ENCODE data around the gene KTN1.

KTN1 gene

DNA sequence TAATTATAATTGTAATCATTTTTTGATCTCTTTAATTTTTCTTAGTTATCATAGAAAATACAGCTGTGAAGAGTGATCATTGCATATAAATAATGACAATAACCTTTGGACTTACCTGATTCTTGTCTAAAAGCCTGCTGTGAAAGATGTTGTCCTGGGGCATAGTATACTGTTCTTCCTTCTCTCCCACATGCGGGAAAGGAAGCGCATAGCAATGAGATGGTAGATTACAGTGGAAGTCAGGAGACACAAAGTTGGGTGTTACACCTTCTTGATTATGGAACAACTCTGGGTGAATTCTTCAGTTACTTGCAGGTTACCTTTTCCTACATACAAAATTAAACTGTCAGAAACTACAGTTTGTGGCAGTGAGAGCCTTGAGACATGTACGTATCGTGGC, 140.8 kb downstream of the KTN1 start:
- TF ChIP-seq, protein P1, sequence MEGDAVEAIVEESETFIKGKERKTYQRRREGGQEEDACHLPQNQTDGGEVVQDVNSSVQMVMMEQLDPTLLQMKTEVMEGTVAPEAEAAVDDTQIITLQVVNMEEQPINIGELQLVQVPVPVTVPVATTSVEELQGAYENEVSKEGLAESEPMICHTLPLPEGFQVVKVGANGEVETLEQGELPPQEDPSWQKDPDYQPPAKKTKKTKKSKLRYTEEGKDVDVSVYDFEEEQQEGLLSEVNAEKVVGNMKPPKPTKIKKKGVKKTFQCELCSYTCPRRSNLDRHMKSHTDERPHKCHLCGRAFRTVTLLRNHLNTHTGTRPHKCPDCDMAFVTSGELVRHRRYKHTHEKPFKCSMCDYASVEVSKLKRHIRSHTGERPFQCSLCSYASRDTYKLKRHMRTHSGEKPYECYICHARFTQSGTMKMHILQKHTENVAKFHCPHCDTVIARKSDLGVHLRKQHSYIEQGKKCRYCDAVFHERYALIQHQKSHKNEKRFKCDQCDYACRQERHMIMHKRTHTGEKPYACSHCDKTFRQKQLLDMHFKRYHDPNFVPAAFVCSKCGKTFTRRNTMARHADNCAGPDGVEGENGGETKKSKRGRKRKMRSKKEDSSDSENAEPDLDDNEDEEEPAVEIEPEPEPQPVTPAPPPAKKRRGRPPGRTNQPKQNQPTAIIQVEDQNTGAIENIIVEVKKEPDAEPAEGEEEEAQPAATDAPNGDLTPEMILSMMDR (IDR thresholded peaks at IDR 0.05; ENCODE audit: unreplicated experiment in 3 of 3): no peak
- Mint-ChIP-seq H3K4me3 (no peak overlapping the region), H3K9me3 (no peaks in the 10 kb centered on the region), H3K27ac (no peak overlapping the region), H3K27me3 (ENCODE audit: low read depth) (no peaks in the 10 kb centered on the region), H3K4me1 (no peaks in the 10 kb centered on the region), H3K36me3 (ENCODE audit: low read depth) (no peaks in the 10 kb centered on the region)

DNA sequence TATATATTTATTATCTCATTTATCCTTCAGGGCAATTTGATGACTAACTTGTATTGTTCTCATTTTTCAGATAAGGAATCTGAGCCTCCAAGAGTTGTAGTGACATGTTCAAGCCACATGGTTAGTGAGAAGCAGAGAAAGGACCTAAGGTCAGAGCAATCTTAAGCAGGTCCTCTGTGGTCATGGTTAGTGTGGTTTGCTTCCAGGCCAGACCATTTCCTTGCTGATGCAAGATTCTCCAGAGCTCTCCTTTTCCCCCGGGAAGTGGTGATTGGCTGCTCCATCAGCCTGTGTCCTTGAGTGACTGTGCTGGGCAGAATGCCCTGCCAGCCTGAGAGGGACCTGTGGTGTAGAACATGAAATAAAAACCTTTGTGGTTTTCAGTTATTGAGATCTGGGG, 141.3 kb downstream of the KTN1 start:
- TF ChIP-seq, protein P1 (IDR thresholded peaks at IDR 0.05; ENCODE audit: unreplicated experiment in 3 of 3): no peak
- Mint-ChIP-seq H3K9me3 (no peaks in the 10 kb centered on the region), H3K27ac (no peak overlapping the region), H3K4me3 (no peak overlapping the region), H3K27me3 (ENCODE audit: low read depth) (no peaks in the 10 kb centered on the region), H3K4me1 (no peaks in the 10 kb centered on the region), H3K36me3 (ENCODE audit: low read depth) (no peaks in the 10 kb centered on the region)

DNA sequence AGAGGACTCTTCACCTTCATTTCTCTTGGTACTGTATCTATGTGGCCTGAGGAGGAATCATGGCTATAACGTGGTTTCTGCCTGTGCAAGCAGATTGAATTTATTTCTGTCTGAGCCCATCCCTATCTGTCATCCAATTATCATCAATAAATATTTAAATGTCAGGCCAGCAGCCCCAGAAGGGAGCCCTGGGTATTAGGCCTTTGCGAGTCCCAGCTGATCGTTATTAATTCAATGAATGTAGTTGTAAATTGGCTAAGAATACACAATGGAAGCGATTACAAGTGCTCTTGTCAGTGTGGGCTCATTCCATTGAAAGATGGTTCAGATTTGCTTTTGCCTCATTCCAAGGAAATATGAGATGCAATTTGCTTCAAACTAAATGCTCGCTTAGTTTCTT, 142.0 kb downstream of the KTN1 start:
- H3K27me3 Mint-ChIP-seq (ENCODE audit: low read depth): no peaks in the 10 kb centered on the region
- H3K4me1 Mint-ChIP-seq: no peaks in the 10 kb centered on the region
- TF ChIP-seq, protein P1 (IDR thresholded peaks at IDR 0.05; ENCODE audit: unreplicated experiment in 3 of 3): no peak
- H3K27ac Mint-ChIP-seq: no peak overlapping the region
- H3K9me3 Mint-ChIP-seq: no peaks in the 10 kb centered on the region
- no peaks in the 10 kb centered on the region for H3K36me3 Mint-ChIP-seq (ENCODE audit: low read depth)
- H3K4me3 Mint-ChIP-seq: no peak overlapping the region

DNA sequence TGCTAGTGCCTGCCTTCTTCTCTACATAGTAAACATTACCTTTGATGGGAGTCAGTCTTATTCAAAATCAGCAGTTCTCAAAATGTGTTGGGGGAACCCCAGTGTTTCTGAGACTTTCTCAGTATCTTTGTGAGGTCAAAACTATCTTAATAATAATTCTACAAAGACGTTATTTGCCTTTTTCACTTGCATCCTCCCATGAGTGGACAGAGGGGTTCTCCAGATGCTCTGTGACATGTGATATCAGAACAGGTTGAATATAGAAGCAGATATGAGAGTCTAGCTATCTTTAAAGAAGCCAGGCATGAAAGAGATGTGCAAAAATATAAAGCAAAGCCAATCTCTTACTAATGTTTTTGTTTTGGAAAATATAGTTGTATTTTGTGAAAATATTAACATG, 144.7 kb downstream of the KTN1 start:
- TF ChIP-seq, protein P1 (IDR thresholded peaks at IDR 0.05; ENCODE audit: unreplicated experiment in 3 of 3): no peak
- Mint-ChIP-seq H3K4me3 (no peak overlapping the region), H3K4me1 (no peaks in the 10 kb centered on the region), H3K36me3 (ENCODE audit: low read depth) (no peaks in the 10 kb centered on the region), H3K27ac (no peak overlapping the region), H3K27me3 (ENCODE audit: low read depth) (no peaks in the 10 kb centered on the region), H3K9me3 (no peaks in the 10 kb centered on the region)

DNA sequence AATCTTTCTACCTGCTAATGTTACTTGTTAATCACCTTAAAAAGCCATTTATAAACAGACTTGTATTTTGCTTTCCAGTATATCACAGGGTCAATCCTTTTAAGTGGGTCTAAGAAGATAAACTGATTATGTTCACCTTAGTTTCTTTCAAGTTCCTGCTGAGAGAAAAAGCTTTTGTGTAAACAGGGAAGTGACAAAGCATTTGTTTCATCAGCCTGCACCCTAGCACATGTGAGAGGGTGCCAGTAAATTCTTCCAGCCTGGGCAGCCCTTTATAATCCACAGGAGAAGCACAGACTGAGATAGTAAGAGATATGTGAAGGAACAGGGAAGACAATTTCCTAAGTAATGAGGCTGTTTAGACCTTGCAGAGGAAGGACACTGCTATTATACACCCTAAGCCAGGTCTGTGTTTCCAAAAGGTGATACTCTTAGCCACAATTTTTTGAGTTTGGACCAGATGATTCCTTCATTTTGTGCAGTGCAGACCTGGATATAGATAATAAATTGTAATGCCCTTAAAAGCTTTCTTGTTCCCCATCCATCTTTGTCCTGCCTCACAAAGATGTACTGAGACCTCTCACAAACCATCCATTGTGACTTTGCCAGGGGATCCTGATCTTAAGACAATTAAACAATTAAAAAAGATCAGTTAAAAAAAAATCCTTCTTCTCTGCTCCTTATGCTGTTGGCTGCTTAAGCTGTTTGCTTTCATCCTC, 150.7 kb downstream of the KTN1 start:
- Mint-ChIP-seq H3K27me3 (ENCODE audit: low read depth) (peaks cover 11% of the 10 kb centered on the region), H3K4me1 (no peaks in the 10 kb centered on the region), H3K9me3 (no peaks in the 10 kb centered on the region), H3K27ac (peak overlapping the region in 1 of 3 experiments; percentile 40), H3K36me3 (ENCODE audit: low read depth) (no peaks in the 10 kb centered on the region), H3K4me3 (no peak overlapping the region)
- TF ChIP-seq, protein P1 (IDR thresholded peaks at IDR 0.05; ENCODE audit: unreplicated experiment in 3 of 3): no peak

DNA sequence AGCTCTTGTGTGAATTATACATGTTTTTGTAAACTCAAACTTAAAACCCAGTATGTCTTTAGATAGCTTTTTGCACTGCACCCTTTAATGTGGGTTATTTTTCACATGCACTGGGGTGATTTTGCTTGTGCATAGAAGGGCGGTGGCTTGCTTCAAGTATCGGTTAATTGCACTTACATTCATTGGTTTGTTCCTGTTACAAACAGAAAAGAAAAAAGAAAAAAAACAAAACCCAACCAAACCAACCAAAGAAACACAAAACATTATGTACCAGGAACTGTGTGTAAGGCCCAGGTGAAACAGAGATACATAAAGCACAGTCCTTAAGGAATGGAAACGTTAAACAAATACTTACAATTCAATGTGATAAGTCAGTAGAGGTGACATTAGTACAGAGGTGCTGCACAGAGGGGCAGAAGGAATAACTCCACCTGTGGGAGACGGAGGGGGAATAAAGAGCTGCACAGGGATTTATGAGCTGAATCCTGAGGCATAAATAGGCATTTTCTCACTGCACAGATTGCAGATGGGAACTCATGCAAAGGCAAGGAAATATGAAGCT, 151.4 kb downstream of the KTN1 start:
- Mint-ChIP-seq H3K4me1 (no peaks in the 10 kb centered on the region), H3K27ac (peak overlapping the region in 1 of 3 experiments; percentile 40), H3K36me3 (ENCODE audit: low read depth) (no peaks in the 10 kb centered on the region), H3K27me3 (ENCODE audit: low read depth) (peaks cover 11% of the 10 kb centered on the region), H3K9me3 (no peaks in the 10 kb centered on the region), H3K4me3 (no peak overlapping the region)
- TF ChIP-seq, protein P1 (IDR thresholded peaks at IDR 0.05; ENCODE audit: unreplicated experiment in 3 of 3): no peak

All from nephron (organoid).